Measurements from ENCODE around the gene RPL37.
"Not testable (repeated sequence)": the region's sequence is repeated elsewhere in the genome, so short reads cannot be mapped to it uniquely, and the experiment has no call there.

RPL37 gene

GRCh38 chr5:40834849-40835787, at the start of gene RPL37:
Gene RPL37, minus strand, starts transcription at chr5:40835222. Its CDS starts 37 bp downstream, at chr5:40835185.
- Mint-ChIP-seq H3K4me3 (peak within 1 kb of the TSS; percentile 90), H3K9me3 (no peaks in the 10 kb centered on the region), H3K36me3 (peaks cover 56% of the 10 kb centered on the region), H3K4me1 (peaks cover 34% of the 10 kb centered on the region), H3K27ac (peak within 1 kb of the TSS; percentile 98)
- peak; percentile 98 for ATAC-seq
- peak; percentile 75 to 95 for DNase-seq (ENCODE audit: low spot score in 2 of 2)

DNA sequence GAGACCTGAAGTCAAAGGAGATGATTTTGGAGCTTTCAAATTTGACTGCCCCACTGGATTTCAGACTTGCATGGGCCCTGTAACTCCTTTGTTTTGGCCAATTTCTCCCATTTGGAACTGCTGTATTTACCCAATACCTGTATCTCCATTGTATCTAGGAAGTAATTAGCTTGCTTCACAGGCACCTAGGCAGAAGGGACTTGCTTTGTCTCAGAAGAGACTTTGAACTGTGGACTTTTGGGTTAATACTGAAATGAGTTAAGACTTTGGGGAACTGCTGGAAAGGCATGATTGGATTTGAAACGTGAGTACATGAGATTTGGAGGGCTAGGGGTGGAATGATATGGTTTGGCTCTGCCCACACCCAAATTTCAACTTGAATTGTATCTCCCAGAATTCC, 48.0 kb upstream of the RPL37 start:
- not testable (repeated sequence) for H3K4me3 Mint-ChIP-seq

GRCh38 chr5:40882291-40882690, 47.3 kb upstream of the RPL37 start:
- Mint-ChIP-seq H3K4me3 (no peak overlapping the region), H3K36me3 (no peaks in the 10 kb centered on the region), H3K4me1 (no peaks in the 10 kb centered on the region), H3K27ac (no peak overlapping the region), H3K9me3 (peaks cover 3% of the 10 kb centered on the region)
- no peak for ATAC-seq
- DNase-seq (ENCODE audit: low spot score in 2 of 2): no peak

More for the DNA sequence above, 48.0 kb upstream of the RPL37 start:
- not testable (repeated sequence) for H3K9me3 Mint-ChIP-seq; H3K4me1 Mint-ChIP-seq; DNase-seq (ENCODE audit: low spot score in 2 of 2); H3K27ac Mint-ChIP-seq; H3K36me3 Mint-ChIP-seq; ATAC-seq

DNA sequence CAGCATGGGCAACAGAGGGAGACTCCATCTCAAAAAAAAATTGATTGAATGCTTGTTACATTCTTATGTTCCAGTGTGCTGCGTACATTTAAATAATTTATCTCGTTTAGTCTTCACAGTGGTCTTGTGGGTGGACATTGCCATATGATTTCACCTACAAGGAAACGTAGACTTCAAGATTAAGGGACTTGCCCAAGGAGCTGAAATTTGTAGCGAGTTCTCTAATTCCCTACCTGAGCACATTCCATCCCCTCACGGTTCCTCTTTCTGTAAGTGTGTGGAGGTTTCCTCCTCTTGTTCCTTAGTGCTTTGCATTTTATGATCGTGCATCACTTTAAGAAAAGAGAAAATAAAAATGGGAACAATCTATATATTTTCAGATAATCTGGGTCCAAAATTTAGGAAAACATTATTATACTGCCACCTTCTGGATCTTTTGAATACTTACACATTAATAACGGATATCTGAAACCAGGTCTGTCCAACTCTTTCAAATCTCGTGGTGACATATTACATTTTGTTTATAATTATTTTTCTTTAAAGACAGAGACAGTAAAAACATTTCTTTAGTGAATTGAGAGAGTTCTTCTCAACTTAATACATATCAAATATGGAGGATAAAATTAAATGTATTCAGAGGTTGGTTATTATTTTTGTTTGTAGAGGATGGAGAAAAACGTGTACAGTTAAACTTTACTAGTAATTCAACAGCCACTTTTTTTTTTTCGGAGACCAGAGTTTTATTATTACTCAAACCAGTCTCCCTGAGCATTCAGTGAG, 44.3 kb upstream of the RPL37 start:
- Mint-ChIP-seq H3K4me1 (no peaks in the 10 kb centered on the region), H3K27ac (no peak overlapping the region), H3K9me3 (peaks cover 8% of the 10 kb centered on the region), H3K4me3 (no peak overlapping the region), H3K36me3 (no peaks in the 10 kb centered on the region)
- no peak for ATAC-seq
- no peak for DNase-seq (ENCODE audit: low spot score in 2 of 2)

- H3K4me1 Mint-ChIP-seq: no peaks in the 10 kb centered on the region
- ATAC-seq: peak; percentile 55
- peaks cover 8% of the 10 kb centered on the region for H3K9me3 Mint-ChIP-seq
- DNase-seq (ENCODE audit: low spot score in 2 of 2): no peak
- H3K4me3 Mint-ChIP-seq: no peak overlapping the region
- H3K27ac Mint-ChIP-seq: no peak overlapping the region
- no peaks in the 10 kb centered on the region for H3K36me3 Mint-ChIP-seq
Measured at GRCh38 chr5:40877371-40877988, 42.5 kb upstream of the RPL37 start.

DNA sequence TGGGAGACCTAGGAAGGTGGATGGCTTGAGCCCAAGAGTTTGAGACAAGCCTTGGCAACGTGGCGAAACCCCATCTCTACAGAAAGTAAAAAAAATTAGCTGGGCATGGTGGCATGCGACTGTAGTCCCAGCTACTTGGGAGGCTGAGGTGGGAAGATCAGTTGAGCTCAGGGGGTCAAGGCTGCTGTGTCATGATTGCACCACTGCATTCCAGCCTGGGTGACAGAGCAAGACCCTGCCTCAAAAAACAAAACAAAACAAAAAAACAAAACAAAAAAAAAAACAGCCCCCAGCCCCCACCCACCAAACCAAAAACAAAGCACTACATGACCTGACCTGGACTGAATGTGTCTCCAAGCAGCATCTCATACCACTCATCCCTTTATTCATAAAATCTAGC, 40.9 kb upstream of the RPL37 start:
- ATAC-seq (no peak), DNase-seq (ENCODE audit: low spot score in 2 of 2) (no peak)
- no peaks in the 10 kb centered on the region for H3K4me1 Mint-ChIP-seq
- H3K4me3 Mint-ChIP-seq: no peak overlapping the region
- H3K27ac Mint-ChIP-seq: no peak overlapping the region
- H3K36me3 Mint-ChIP-seq: no peaks in the 10 kb centered on the region
- peaks cover 8% of the 10 kb centered on the region for H3K9me3 Mint-ChIP-seq

GRCh38 chr5:40873286-40873880, 38.4 kb upstream of the RPL37 start:
- Mint-ChIP-seq H3K4me1 (no peaks in the 10 kb centered on the region), H3K4me3 (no peak overlapping the region), H3K27ac (no peak overlapping the region), H3K9me3 (peaks cover 8% of the 10 kb centered on the region), H3K36me3 (no peaks in the 10 kb centered on the region)
- no peak for ATAC-seq
- no peak for DNase-seq (ENCODE audit: low spot score in 2 of 2)

- not testable (repeated sequence) for H3K4me3 Mint-ChIP-seq; DNase-seq (ENCODE audit: low spot score in 2 of 2); H3K27ac Mint-ChIP-seq; ATAC-seq; H3K36me3 Mint-ChIP-seq; H3K4me1 Mint-ChIP-seq; H3K9me3 Mint-ChIP-seq
Measured at GRCh38 chr5:40872253-40872652, 37.2 kb upstream of the RPL37 start.

DNA sequence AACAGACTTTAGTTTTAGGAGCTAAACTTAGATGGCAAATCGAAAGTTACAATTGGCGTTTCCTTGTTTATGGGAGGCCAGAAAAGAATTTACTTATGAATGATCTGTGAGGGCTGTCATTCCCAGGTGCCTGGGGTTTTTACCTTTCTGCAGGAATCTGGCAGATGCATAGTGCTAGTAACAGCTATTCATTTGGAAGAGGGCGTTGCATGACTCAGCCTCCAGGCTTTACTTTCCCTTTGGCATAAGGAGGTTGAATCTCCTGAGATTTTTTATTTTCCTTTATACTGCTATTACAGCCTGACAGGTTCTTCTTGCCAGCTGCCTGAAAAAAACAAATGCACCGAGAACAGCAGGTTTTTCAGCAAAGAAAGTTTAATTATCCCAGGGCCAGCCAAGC, 36.2 kb upstream of the RPL37 start:
- no peaks in the 10 kb centered on the region for H3K4me1 Mint-ChIP-seq
- ATAC-seq: no peak
- DNase-seq (ENCODE audit: low spot score in 2 of 2): no peak
- H3K9me3 Mint-ChIP-seq: no peaks in the 10 kb centered on the region
- H3K4me3 Mint-ChIP-seq: no peak overlapping the region
- no peak overlapping the region for H3K27ac Mint-ChIP-seq
- no peaks in the 10 kb centered on the region for H3K36me3 Mint-ChIP-seq

- ATAC-seq (no peak), DNase-seq (ENCODE audit: low spot score in 2 of 2) (no peak)
- Mint-ChIP-seq H3K36me3 (no peaks in the 10 kb centered on the region), H3K9me3 (peaks cover 7% of the 10 kb centered on the region), H3K27ac (no peak overlapping the region), H3K4me1 (no peaks in the 10 kb centered on the region), H3K4me3 (no peak overlapping the region)
Measured at GRCh38 chr5:40869384-40869783, 34.4 kb upstream of the RPL37 start.

- DNase-seq (ENCODE audit: low spot score in 2 of 2) (no peak), ATAC-seq (no peak)
- no peak overlapping the region for H3K27ac Mint-ChIP-seq
- no peaks in the 10 kb centered on the region for H3K4me1 Mint-ChIP-seq
- no peak overlapping the region for H3K4me3 Mint-ChIP-seq
- H3K9me3 Mint-ChIP-seq: peaks cover 7% of the 10 kb centered on the region
- no peaks in the 10 kb centered on the region for H3K36me3 Mint-ChIP-seq
Measured at GRCh38 chr5:40866844-40867243, 31.8 kb upstream of the RPL37 start.

GRCh38 chr5:40865004-40865403, 30.0 kb upstream of the RPL37 start:
- not testable (repeated sequence) for H3K27ac Mint-ChIP-seq; H3K9me3 Mint-ChIP-seq; H3K4me3 Mint-ChIP-seq; H3K36me3 Mint-ChIP-seq; H3K4me1 Mint-ChIP-seq; ATAC-seq; DNase-seq (ENCODE audit: low spot score in 2 of 2)

DNA sequence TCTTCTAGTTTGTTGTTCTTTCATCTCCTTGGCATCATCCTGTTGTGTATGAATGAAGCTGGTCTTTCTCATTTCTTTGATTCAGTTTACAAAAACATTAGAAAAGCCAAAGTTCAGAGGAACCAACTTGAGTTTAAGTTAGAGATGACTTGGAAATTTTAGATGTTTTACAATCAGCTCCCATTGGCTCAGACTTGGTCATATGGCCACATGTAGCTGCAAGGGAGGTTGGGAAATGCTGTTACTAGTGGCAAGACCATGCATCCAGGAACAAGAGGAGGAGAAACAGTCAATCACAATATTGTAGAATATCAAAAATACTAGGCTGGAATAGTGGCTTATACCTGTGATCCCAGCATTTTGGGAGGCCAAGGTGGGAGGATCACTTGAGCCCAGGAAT, 25.7 kb upstream of the RPL37 start:
- no peak for ATAC-seq
- DNase-seq (ENCODE audit: low spot score in 2 of 2): no peak
- peaks cover 7% of the 10 kb centered on the region for H3K9me3 Mint-ChIP-seq

GRCh38 chr5:40853632-40854192, 18.7 kb upstream of the RPL37 start:
- H3K36me3 Mint-ChIP-seq: no peaks in the 10 kb centered on the region
- no peak overlapping the region for H3K27ac Mint-ChIP-seq
- H3K9me3 Mint-ChIP-seq: no peaks in the 10 kb centered on the region
- ATAC-seq: no peak
- DNase-seq (ENCODE audit: low spot score in 2 of 2): no peak
- H3K4me1 Mint-ChIP-seq: no peaks in the 10 kb centered on the region
- H3K4me3 Mint-ChIP-seq: no peak overlapping the region

More for the DNA sequence above, 25.7 kb upstream of the RPL37 start:
- Mint-ChIP-seq H3K4me3 (no peak overlapping the region), H3K27ac (no peak overlapping the region), H3K36me3 (no peaks in the 10 kb centered on the region), H3K4me1 (no peaks in the 10 kb centered on the region)

- Mint-ChIP-seq H3K36me3 (no peaks in the 10 kb centered on the region), H3K4me1 (no peaks in the 10 kb centered on the region), H3K4me3 (no peak overlapping the region), H3K27ac (no peak overlapping the region), H3K9me3 (no peaks in the 10 kb centered on the region)
- no peak for ATAC-seq
- DNase-seq (ENCODE audit: low spot score in 2 of 2): no peak
Measured at GRCh38 chr5:40847525-40847924, 12.5 kb upstream of the RPL37 start.

All from stimulated activated effector memory CD8-positive, alpha-beta T cell treated with anti-CD3 and anti-CD28 coated beads, Interleukin-12 subunit alpha, Interleukin-12 subunit beta, amount 100 ng/mL, for 72 hours (primary cell).